Measurements from ENCODE around the gene AKAP9.

The AKAP9 gene

DNA sequence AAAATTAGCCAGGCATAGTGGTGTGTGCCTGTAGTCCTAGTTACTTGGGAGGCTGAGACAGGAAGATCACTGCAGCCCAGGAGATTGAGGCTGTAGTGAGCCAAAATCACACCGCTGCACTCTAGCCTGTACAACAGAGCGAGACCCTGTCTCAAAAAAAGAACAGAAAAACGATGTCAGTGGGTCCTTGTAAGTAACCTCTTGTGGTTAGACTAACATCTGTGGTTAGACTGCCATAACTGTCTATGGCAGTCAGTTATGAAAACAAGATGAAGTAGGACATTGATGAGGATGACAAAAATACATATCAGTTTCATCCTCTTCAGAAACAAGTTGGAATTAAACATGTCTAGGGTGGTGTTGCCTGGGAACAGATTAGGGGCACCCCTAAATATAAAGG is 53.3 kb downstream of the AKAP9 start:
- Histone ChIP-seq H3K4me1 (ENCODE audit: control insufficient read depth in 1 of 2, insufficient read depth in 1 of 2, low read depth in 1 of 2, low read length in 1 of 2) (peaks cover 0 to 7% of the 10 kb centered on the region in 2 experiments), H3K9me3 (no peaks in the 10 kb centered on the region), H3K4me3 (ENCODE audit: low read depth in 1 of 2, low read length in 1 of 2) (no peak overlapping the region), H3K27ac (no peak overlapping the region), H3K27me3 (no peaks in the 10 kb centered on the region), H3K36me3 (peaks cover 58% of the 10 kb centered on the region)
- no peak for TF ChIP-seq CTCF (IDR thresholded peaks at IDR 0.05)

DNA sequence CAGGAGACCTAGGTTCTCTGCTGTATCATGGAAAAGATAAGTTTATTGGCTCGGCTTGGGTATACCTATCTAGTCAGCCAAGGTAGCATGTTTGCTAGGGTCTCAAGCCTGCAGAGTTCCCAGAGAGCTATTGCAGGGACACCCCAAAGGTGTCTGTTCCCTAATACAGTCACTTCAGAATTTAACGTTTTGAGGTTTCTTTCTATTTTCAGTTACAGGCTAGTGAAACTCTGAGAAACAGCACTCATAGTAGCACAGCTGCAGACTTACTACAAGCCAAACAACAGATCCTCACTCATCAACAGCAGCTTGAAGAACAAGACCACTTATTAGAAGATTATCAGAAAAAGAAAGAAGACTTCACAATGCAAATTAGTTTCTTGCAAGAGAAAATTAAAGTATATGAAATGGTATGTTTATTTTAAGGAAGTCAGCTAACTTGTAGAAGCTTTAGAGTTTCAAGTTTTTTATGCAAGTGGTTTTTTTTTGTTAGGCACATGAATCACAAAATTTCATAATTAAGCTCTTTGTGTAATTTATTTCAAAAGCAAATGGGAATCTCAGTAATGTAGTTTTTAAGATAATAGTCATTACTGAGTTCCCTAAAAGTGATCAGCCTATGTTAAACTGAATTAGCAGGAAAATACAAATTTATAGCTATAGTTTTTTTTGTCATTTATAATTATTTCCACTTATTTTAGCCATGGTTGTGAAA is 54.9 kb downstream of the AKAP9 start:
- Histone ChIP-seq H3K27ac (peak overlapping the region; percentile 40), H3K9me3 (no peaks in the 10 kb centered on the region), H3K27me3 (no peaks in the 10 kb centered on the region), H3K4me3 (ENCODE audit: low read depth in 1 of 2, low read length in 1 of 2) (no peak overlapping the region), H3K36me3 (peaks cover 66% of the 10 kb centered on the region), H3K4me1 (ENCODE audit: control insufficient read depth in 1 of 2, insufficient read depth in 1 of 2, low read depth in 1 of 2, low read length in 1 of 2) (peaks cover 0 to 7% of the 10 kb centered on the region in 2 experiments)
- no peak for TF ChIP-seq CTCF (IDR thresholded peaks at IDR 0.05)

GRCh38 chr7:91999631-92000565 is 59.2 kb downstream of the AKAP9 start:
- TF ChIP-seq CTCF (IDR thresholded peaks at IDR 0.05) = no peak
- H3K4me3 ChIP-seq (ENCODE audit: low read depth in 1 of 2, low read length in 1 of 2) = no peak overlapping the region
- H3K36me3 ChIP-seq = peaks cover 53% of the 10 kb centered on the region
- H3K27ac ChIP-seq = no peak overlapping the region
- peaks cover 0 to 6% of the 10 kb centered on the region in 2 experiments for H3K4me1 ChIP-seq (ENCODE audit: control insufficient read depth in 1 of 2, insufficient read depth in 1 of 2, low read depth in 1 of 2, low read length in 1 of 2)
- H3K9me3 ChIP-seq = no peaks in the 10 kb centered on the region
- no peaks in the 10 kb centered on the region for H3K27me3 ChIP-seq

DNA sequence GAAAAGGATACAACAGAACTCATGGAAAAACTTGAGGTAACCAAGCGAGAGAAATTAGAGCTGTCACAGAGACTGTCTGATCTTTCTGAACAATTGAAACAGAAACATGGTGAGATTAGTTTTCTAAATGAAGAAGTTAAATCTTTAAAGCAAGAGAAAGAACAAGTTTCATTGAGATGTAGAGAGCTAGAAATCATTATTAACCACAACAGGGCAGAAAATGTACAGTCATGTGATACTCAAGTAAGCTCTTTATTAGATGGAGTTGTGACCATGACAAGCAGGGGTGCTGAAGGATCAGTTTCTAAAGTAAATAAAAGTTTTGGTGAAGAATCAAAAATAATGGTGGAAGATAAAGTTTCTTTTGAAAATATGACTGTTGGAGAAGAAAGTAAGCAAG is 62.1 kb downstream of the AKAP9 start:
- H3K27ac ChIP-seq = no peak overlapping the region
- TF ChIP-seq CTCF (IDR thresholded peaks at IDR 0.05) = no peak
- H3K4me3 ChIP-seq (ENCODE audit: low read depth in 1 of 2, low read length in 1 of 2) = no peak overlapping the region
- H3K4me1 ChIP-seq (ENCODE audit: control insufficient read depth in 1 of 2, insufficient read depth in 1 of 2, low read depth in 1 of 2, low read length in 1 of 2) = no peaks in the 10 kb centered on the region
- peaks cover 36% of the 10 kb centered on the region for H3K36me3 ChIP-seq
- no peaks in the 10 kb centered on the region for H3K27me3 ChIP-seq
- no peaks in the 10 kb centered on the region for H3K9me3 ChIP-seq

GRCh38 chr7:92006046-92006445 is 65.4 kb downstream of the AKAP9 start:
- H3K27me3 ChIP-seq = no peaks in the 10 kb centered on the region
- peaks cover 15% of the 10 kb centered on the region for H3K36me3 ChIP-seq
- H3K4me3 ChIP-seq (ENCODE audit: low read depth in 1 of 2, low read length in 1 of 2) = no peak overlapping the region
- H3K9me3 ChIP-seq = no peaks in the 10 kb centered on the region
- no peaks in the 10 kb centered on the region for H3K4me1 ChIP-seq (ENCODE audit: control insufficient read depth in 1 of 2, insufficient read depth in 1 of 2, low read depth in 1 of 2, low read length in 1 of 2)
- no peak overlapping the region for H3K27ac ChIP-seq
- TF ChIP-seq CTCF (IDR thresholded peaks at IDR 0.05) = no peak

All from neutrophil (primary cell).